Calu3 (cell line): ENCODE measurements around the gene M1AP. TPM values are rescaled to one million over a fixed set of nuclear protein-coding genes. Genes with fewer than 3 reads are reported as not detected.

Source experiments
- BruUV-seq: library from RNA; stranded (reverse); fragments of 400-500 nt; replicated peaks from 2 replicates; lab custom pipeline; 2021; lab: Mats Ljungman, UMichigan
- CTCF ChIA-PET: fragments of 300-600 bp; sonication (Branson Sonifier 250); formaldehyde crosslinking; loops from one replicate; lab custom pipeline; 2022; ENCODE audit warnings: antibody characterized with exemption; lab: Charles Lee
- DNase-seq: peaks from one replicate; pipeline ENCODE4 v3.0.0; 2022
- H3K27ac Mint-ChIP-seq: one replicate; pipeline ENCODE4 v1.8.0; 2022; ENCODE audit warnings: mixed read lengths; ENCODE audit not compliant: unreplicated experiment
- H3K27me3 Mint-ChIP-seq: one replicate; pipeline ENCODE4 v1.8.0; 2022; ENCODE audit warnings: mixed read lengths; ENCODE audit not compliant: unreplicated experiment
- H3K36me3 Mint-ChIP-seq: one replicate; pipeline ENCODE4 v1.8.0; 2022; ENCODE audit warnings: mild to moderate bottlenecking, moderate library complexity, mixed read lengths; ENCODE audit not compliant: insufficient read depth, unreplicated experiment
- H3K4me1 Mint-ChIP-seq: one replicate; pipeline ENCODE4 v1.8.0; 2022; ENCODE audit warnings: mild to moderate bottlenecking, low read depth, mixed read lengths; ENCODE audit not compliant: unreplicated experiment
- H3K4me3 Mint-ChIP-seq: one replicate; pipeline ENCODE4 v1.8.0; 2022; ENCODE audit warnings: mild to moderate bottlenecking, low read depth, moderate library complexity, mixed read lengths; ENCODE audit not compliant: unreplicated experiment
- H3K9me3 Mint-ChIP-seq: one replicate; pipeline ENCODE4 v1.8.0; 2022; ENCODE audit warnings: low read depth, mixed read lengths; ENCODE audit not compliant: unreplicated experiment
- CTCF ChIP-seq: fragments of 200-600 bp; IDR thresholded peaks from one replicate; pipeline ENCODE4 v1.8.0; 2022; ENCODE audit warnings: antibody characterized with exemption; ENCODE audit not compliant: unreplicated experiment
- intact Hi-C: fragments of 100-400 bp; cut with micrococcal nuclease; formaldehyde crosslinking; loops from one replicate; pipeline ENCODE4 v1.10.0; 2022; ENCODE audit not compliant: unreplicated experiment
- total RNA-seq: library from RNA; stranded (reverse); gene quantifications from 2 replicates; pipeline ENCODE4 v1.2.3, GENCODE V29; 2022

Gene M1AP
- total RNA-seq, 1 experiment from 2014 or later, result not detected

- BruUV-seq, result no TSS peak
- CTCF ChIA-PET, result interaction anchor here (0.7 to 1.4 kb wide), 3 partner anchors 9 to 70 kb away, joined by 3 to 5 read pairs (median 3); no protein-coding TSS in a partner anchor
- intact Hi-C loops, result loop anchor here (10.0 kb wide), 1 partner anchor 329 kb away; no protein-coding TSS in a partner anchor
- Mint-ChIP-seq H3K27me3 (peaks cover 4% of the 10 kb centered on the region), H3K9me3 (no peaks in the 10 kb centered on the region), H3K36me3 (no peaks in the 10 kb centered on the region), H3K4me1 (peaks cover 7% of the 10 kb centered on the region), H3K4me3 (no peak overlapping the region), H3K27ac (no peak overlapping the region)
- no peak for TF ChIP-seq CTCF
- DNase-seq, result no peak
Observed at GRCh38 chr2:74583504-74583903, 64.6 kb downstream of the M1AP start.

GRCh38 chr2:74582184-74582583, 65.9 kb downstream of the M1AP start:
- DNase-seq, result no peak
- no peak for TF ChIP-seq CTCF
- Mint-ChIP-seq H3K9me3 (no peaks in the 10 kb centered on the region), H3K4me1 (peaks cover 7% of the 10 kb centered on the region), H3K27ac (no peak overlapping the region), H3K27me3 (no peaks in the 10 kb centered on the region), H3K36me3 (no peaks in the 10 kb centered on the region), H3K4me3 (no peak overlapping the region)
- BruUV-seq, result no TSS peak
- CTCF ChIA-PET, result no interaction called here
- intact Hi-C loops, result loop anchor here (10.0 kb wide), 1 partner anchor 327 kb away; no protein-coding TSS in a partner anchor

GRCh38 chr2:74581463-74581862, 66.7 kb downstream of the M1AP start:
- no peak for DNase-seq
- Mint-ChIP-seq H3K27ac (no peak overlapping the region), H3K36me3 (no peaks in the 10 kb centered on the region), H3K9me3 (no peaks in the 10 kb centered on the region), H3K4me3 (no peak overlapping the region), H3K27me3 (no peaks in the 10 kb centered on the region), H3K4me1 (peaks cover 7% of the 10 kb centered on the region)
- intact Hi-C loops, result loop anchor here (10.0 kb wide), 1 partner anchor 327 kb away; no protein-coding TSS in a partner anchor
- no TSS peak for BruUV-seq
- CTCF ChIA-PET, result no interaction called here
- TF ChIP-seq CTCF, result no peak

- peaks cover 13% of the 10 kb centered on the region for H3K27me3 Mint-ChIP-seq
- no peak overlapping the region for H3K4me3 Mint-ChIP-seq
- no peak for DNase-seq
- no peak for TF ChIP-seq CTCF
- CTCF ChIA-PET, result interaction anchor here (0.6 kb wide), 1 partner anchor 24 kb away, joined by 3 read pairs; the partner anchor contains the start of gene LOXL3
- peaks cover 13% of the 10 kb centered on the region for H3K4me1 Mint-ChIP-seq
- no peak overlapping the region for H3K27ac Mint-ChIP-seq
- BruUV-seq, result no TSS peak
- H3K9me3 Mint-ChIP-seq, result no peaks in the 10 kb centered on the region
- intact Hi-C loops, result no loop called here
- no peaks in the 10 kb centered on the region for H3K36me3 Mint-ChIP-seq
Observed at GRCh38 chr2:74578408-74578807, 69.7 kb downstream of the M1AP start.
